IPS DF 6.9 (cell line): ENCODE data around the gene EIF2D.

Experiments used
- DNase-seq: peaks from one replicate; pipeline ENCODE4 v3.0.0-alpha.2; 2013; ENCODE audit warnings: low read depth, low spot score
- H3K27ac ChIP-seq: one replicate; pipeline ENCODE4 v1.5.1; 2013; ENCODE audit warnings: low read length, control low read depth
- H3K27me3 ChIP-seq: 2 replicates; pipeline ENCODE4 v1.6.1; 2013; ENCODE audit warnings: mild to moderate bottlenecking, low read length; ENCODE audit not compliant: control insufficient read depth, insufficient read depth
- H3K36me3 ChIP-seq: 2 replicates; pipeline ENCODE4 v1.6.1; 2013; ENCODE audit warnings: low read length; ENCODE audit not compliant: control insufficient read depth, insufficient read depth
- H3K4me1 ChIP-seq: 2 replicates; pipeline ENCODE4 v1.6.1; 2013; ENCODE audit warnings: low read length; ENCODE audit not compliant: control insufficient read depth, insufficient read depth
- H3K4me3 ChIP-seq: 2 replicates; pipeline ENCODE4 v1.5.1; 2013; ENCODE audit warnings: mild to moderate bottlenecking, low read length
- H3K9me3 ChIP-seq: 2 replicates; pipeline ENCODE4 v1.6.1; 2013; ENCODE audit warnings: low read length, inconsistent platforms; ENCODE audit not compliant: control insufficient read depth, insufficient read depth
- WGBS: extraction: QIAGEN DNeasy Blood & Tissue Kit; methylation state at CpG from one replicate; pipeline ENCODE4 v1.1.7; 2013; ENCODE audit warnings: mixed read lengths, missing lambda C conversion rate; ENCODE audit not compliant: insufficient read length, insufficient coverage; 5-methylcytosine and 5-hydroxymethylcytosine counted together

EIF2D gene

DNA sequence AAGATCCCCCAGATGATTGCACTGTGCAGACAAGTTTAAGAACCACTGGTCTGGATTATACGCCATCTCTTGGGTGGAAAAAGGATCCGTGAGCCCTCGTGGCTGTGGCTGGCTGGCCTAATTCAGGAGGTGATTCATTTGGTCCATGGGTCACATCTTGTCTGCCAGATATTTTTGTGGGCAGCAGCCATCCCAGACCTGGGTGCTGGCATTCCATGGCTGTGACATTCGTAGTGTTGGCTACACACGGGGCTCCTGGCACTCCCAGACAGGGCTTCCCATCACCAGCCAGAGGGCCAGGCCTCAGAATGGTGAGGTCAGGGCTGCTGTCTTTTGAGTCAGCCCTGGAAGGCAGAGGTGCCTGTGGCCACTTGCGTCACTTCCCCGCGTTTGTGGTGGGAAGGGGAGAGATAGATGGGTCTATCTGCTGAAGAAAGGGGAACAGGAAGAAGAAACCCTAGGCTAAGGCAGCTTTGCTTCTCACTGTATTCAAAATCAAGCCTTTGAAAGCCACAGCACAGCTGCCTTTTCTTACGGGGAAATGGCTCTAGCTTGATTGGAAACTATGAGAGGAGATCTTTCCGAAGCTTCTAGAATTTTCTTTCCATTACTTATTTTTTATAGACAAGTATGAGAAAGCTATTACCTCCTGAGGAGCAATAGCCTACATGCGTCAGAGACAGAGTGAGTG is 32.4 kb downstream of the EIF2D start:
- no peak for DNase-seq
- H3K27me3 ChIP-seq: no peaks in the 10 kb centered on the region
- no CpG with 5 or more reads among the region's 11 CpGs for WGBS
- H3K4me3 ChIP-seq: no peak overlapping the region
- no peak overlapping the region for H3K27ac ChIP-seq
- no peaks in the 10 kb centered on the region for H3K36me3 ChIP-seq
- peaks cover 1% of the 10 kb centered on the region; the same call in 1 of the 2 replicates for H3K4me1 ChIP-seq
- H3K9me3 ChIP-seq: no peaks in the 10 kb centered on the region

DNA sequence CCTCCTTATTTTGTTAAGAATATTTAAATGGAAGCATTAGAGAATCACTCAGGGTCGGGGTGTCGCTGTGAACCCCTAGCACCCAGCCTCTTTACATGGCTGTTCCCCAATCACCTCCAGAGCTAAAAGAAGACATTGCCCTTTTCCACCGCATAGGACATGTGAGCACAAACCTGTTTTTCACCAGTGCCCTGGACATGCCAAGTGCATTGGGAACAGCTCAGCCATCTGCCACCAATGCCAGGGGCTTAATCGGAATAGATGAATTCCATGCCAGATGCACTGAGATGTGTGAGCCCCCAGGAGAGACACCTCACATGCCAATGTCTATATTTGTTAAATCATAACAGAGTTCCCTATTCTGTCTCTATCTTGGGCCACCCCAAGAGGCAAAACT is 33.3 kb downstream of the EIF2D start:
- no CpG with 5 or more reads among the region's 4 CpGs for WGBS
- no peak overlapping the region for H3K4me3 ChIP-seq
- no peak for DNase-seq
- no peaks in the 10 kb centered on the region for H3K9me3 ChIP-seq
- no peak overlapping the region for H3K27ac ChIP-seq
- H3K36me3 ChIP-seq: no peaks in the 10 kb centered on the region
- peaks cover 1% of the 10 kb centered on the region; the same call in 1 of the 2 replicates for H3K4me1 ChIP-seq
- H3K27me3 ChIP-seq: no peaks in the 10 kb centered on the region

DNA sequence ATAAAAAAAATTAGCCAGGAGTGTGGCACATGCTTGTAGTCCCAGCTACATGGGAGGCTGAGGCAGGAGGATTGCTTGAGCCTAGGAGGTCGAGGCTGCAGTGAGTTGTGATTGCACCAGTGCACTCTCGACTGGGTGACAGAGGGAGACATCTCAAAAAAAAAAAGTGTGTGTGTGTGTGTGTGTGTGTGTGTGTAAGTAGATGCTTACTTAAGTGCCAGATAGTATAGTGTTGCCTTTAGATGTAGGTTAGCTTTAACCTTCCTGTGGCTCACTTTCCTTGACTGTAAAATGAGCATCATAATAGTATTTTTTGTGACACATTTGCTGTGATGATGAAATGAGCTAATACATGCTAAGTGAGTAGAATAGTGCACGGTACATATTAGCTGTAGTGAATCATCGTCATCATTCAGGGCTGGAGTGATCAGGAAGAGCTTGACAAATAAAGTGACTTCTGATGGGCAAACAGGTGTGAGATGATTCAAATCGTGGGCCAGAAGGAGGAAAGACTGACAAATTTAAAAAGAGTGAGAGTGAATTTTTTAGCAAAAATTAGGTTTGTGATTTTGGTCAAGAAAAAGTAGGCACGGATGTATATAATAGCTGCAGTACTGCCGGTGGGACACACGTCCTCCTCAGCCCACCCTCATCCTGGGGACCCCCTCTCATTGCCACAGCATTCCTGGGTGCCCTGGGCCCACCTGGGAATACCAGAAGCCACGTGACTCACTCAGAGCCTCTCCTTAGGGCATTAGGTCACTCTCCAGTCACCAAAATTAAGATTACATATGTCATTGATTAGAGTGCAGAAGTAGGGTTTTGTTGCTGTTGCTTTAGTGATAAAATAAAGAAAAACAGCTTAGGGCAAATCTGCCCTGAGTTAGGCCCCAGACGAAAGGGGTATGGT is 33.9 kb downstream of the EIF2D start:
- Histone ChIP-seq H3K27me3 (no peaks in the 10 kb centered on the region), H3K4me3 (no peak overlapping the region), H3K4me1 (no peaks in the 10 kb centered on the region; the same call in 1 of the 2 replicates), H3K27ac (no peak overlapping the region), H3K9me3 (no peaks in the 10 kb centered on the region), H3K36me3 (no peaks in the 10 kb centered on the region)
- no CpG with 5 or more reads among the region's 10 CpGs for WGBS
- DNase-seq: no peak

DNA sequence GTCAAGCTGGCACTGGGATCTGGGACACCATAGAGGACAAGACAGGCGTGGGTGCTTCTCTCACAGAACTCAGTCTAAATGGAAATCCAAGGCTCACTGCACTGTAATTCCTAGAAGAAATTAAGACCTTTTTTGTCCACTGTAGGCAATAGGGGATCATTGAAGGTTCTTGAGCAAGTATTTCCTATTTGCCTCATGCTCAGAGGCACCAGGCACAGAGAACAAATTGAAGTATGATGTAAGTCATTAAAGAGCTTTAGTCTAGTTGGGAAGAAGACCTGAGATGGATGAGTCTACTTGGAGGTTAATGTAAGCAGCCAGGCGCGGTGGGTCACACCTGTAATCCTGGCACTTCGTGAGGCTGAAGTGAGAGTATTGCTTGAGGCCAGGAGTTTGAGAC is 34.6 kb downstream of the EIF2D start:
- Histone ChIP-seq H3K27ac (no peak overlapping the region), H3K4me3 (no peak overlapping the region), H3K36me3 (no peaks in the 10 kb centered on the region), H3K4me1 (no peaks in the 10 kb centered on the region), H3K9me3 (no peaks in the 10 kb centered on the region), H3K27me3 (no peaks in the 10 kb centered on the region)
- DNase-seq: no peak
- no CpG with 5 or more reads among the region's 4 CpGs for WGBS

DNA sequence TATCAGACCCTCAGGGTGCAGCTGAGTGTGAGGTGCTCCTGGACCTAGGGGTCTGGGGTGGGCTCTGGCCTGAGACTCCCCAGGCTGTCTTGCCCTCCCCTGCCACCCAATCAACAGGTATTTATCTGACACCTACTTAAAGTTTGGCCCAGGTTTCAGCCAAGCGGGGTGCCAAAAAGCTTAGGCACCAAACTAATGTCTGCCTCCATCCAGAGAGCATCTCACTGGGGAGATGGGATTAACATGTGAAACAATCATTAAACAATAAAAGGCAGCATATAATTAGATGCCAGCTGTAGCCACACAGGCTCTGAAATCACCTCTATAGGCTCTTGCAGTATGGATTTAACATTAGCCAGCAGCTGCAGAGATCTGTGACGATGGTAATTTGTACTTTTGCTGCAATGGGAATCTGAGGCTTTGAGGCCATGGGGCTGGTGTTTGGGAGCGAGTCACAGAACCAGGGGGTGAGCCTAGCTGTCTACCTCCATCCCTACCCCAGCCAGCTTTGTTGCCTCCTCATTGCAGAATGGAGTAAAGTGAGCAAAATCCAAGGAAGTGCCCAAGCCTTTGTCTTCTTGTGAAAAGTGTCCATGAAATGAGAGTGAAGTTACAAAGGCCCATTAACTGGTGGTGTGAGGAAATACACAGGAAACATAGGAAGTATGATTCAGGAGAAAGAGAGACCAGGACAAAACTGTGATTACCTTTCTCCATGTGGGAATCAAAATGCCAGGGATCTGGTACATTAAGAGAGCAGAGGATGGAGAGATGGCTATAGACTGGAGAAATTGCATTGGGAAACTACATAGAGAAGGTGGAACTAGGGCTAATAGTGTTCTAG is 36.1 kb downstream of the EIF2D start:
- Histone ChIP-seq H3K4me1 (no peaks in the 10 kb centered on the region), H3K36me3 (no peaks in the 10 kb centered on the region)

DNA sequence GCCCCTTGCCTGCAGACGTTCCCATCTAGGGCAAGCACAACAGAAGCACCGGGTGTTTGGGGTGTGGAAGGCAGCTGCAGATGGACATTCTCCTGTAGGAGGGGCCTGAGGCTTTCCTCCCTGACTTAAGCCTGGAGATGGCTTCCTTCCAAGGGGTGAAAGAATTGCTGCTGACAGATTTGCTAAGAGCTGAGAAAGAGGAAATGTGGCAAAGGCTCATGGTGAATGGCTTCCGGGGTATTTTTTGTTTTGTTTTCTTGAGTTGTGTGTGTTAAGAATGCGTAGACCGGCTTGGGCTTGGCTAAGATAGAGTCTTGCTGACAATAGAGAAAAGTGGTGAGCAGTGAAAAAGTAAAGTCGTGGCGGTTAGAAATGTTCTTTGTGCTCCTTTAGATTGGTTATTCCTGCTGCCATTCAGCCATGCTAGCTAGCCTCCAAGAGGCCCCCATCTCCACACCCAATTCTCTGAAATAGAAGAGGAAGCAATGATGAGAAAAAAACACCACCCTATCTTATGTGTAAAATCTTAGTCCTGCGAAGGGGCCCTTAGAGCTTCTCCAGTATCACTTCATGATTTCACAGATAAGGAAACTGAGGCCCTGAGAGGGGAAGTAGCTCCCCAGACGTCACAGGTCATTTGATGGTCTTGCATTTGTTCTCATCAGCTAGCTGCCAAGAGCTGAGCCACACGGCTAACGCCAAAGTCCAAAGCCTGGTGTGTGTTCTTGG is 36.9 kb downstream of the EIF2D start:
- no peaks in the 10 kb centered on the region for H3K4me1 ChIP-seq
- WGBS: no CpG with 5 or more reads among the region's 11 CpGs
- no peak for DNase-seq
- no peaks in the 10 kb centered on the region for H3K36me3 ChIP-seq
- H3K4me3 ChIP-seq: no peak overlapping the region
- H3K9me3 ChIP-seq: no peaks in the 10 kb centered on the region
- H3K27ac ChIP-seq: no peak overlapping the region
- no peaks in the 10 kb centered on the region for H3K27me3 ChIP-seq

More for the DNA sequence above, 36.1 kb downstream of the EIF2D start:
- no peak for DNase-seq
- no CpG with 5 or more reads among the region's 3 CpGs for WGBS
- Histone ChIP-seq H3K27ac (no peak overlapping the region), H3K9me3 (no peaks in the 10 kb centered on the region), H3K27me3 (no peaks in the 10 kb centered on the region), H3K4me3 (no peak overlapping the region)

DNA sequence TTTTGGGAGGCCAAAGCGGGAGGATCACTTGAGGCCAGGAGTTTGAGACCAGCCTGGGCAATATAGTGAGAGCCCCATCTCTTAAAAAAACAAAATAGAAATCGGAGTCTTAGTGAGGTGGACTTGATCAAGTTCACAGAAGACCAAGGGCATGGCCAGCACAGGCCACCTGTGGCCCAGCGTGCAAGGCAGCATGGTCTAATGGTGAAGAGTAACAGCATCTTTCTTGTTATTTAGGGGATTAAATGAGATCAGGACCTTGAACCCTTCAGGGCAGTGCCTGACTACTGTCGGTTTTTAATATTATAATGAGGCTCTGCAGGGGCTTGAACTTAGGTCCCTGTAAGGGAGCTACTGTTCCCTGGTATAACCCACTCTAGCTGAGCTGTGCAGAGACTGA is 38.5 kb downstream of the EIF2D start:
- DNase-seq: no peak
- no CpG with 5 or more reads among the region's 4 CpGs for WGBS
- H3K4me3 ChIP-seq: no peak overlapping the region
- no peaks in the 10 kb centered on the region; the same call in 1 of the 2 replicates for H3K4me1 ChIP-seq
- no peaks in the 10 kb centered on the region for H3K27me3 ChIP-seq
- no peaks in the 10 kb centered on the region for H3K9me3 ChIP-seq
- H3K36me3 ChIP-seq: no peaks in the 10 kb centered on the region
- H3K27ac ChIP-seq: no peak overlapping the region

DNA sequence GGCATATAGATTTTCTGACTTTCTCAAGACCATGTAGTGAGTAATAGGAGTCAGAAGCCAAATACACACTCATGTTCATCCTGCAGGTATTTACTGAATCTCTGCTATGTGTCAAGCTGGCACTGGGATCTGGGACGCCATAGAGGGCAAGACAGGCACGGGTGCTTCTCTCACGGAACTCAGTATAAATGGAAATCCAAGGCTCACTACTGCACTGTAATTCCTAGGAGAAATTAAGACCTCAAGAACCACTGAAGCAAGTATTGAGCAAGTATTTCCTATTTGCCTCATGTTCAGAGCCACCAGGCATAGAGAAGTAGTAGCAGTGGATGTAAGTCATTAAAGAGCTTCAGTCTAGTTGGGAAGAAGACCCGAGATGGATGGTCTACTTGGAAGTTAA is 38.9 kb downstream of the EIF2D start:
- Histone ChIP-seq H3K27me3 (no peaks in the 10 kb centered on the region), H3K4me1 (no peaks in the 10 kb centered on the region; the same call in 1 of the 2 replicates), H3K36me3 (no peaks in the 10 kb centered on the region), H3K9me3 (no peaks in the 10 kb centered on the region), H3K27ac (no peak overlapping the region), H3K4me3 (no peak overlapping the region)
- no peak for DNase-seq
- WGBS: no CpG with 5 or more reads among the region's 4 CpGs

DNA sequence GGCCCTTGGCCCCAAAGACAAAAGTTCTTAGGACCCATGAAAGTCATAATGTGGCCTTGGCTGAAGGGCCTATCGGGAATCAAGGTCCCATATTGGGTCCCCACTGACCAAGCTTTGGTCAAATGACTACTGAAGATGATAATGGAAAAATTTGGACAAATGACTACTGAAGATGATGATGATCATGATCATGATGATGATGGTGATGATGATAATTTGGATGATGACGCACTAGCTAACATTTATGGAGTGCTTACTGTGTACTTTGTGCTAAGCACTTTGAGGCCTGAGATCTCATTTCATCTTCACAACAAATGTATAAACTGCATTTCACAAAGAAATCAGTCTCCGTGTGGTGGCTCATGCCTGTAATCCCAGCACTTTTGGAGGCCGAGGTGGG is 39.4 kb downstream of the EIF2D start:
- Histone ChIP-seq H3K27ac (no peak overlapping the region), H3K4me1 (no peaks in the 10 kb centered on the region; the same call in 1 of the 2 replicates), H3K4me3 (no peak overlapping the region), H3K27me3 (no peaks in the 10 kb centered on the region), H3K9me3 (no peaks in the 10 kb centered on the region), H3K36me3 (no peaks in the 10 kb centered on the region)
- no CpG with 5 or more reads among the region's 4 CpGs for WGBS
- no peak for DNase-seq
